ENCODE measurements around the gene ZBTB43. TPM values are rescaled to one million over a fixed set of nuclear protein-coding genes. Genes with fewer than 3 reads are reported as not detected.

ZBTB43 gene
- total RNA-seq, 2 donors from 2014 or later = 12.5 to 17.0 TPM

GRCh38 chr9:126852086-126852688 lies 47.3 kb downstream of the ZBTB43 start:
- DNase-seq (ENCODE audit: low spot score) (no peak), ATAC-seq (ENCODE audit: insufficient number of reproducible peaks, low FRiP score, low read depth) (no peak)
- Histone ChIP-seq H3K27ac (no peak overlapping the region), H3K4me1 (ENCODE audit: control insufficient read depth in 1 of 2, low read depth in 2 of 2) (no peaks in the 10 kb centered on the region), H3K27me3 (replicated peaks; ENCODE audit: insufficient read depth) (no peaks in the 10 kb centered on the region), H3K36me3 (no peaks in the 10 kb centered on the region), H3K9me3 (no peaks in the 10 kb centered on the region), H3K4me3 (no peak overlapping the region)
- no peak for TF ChIP-seq CTCF (IDR thresholded peaks at IDR 0.05)

GRCh38 chr9:126853667-126854066 lies 48.8 kb downstream of the ZBTB43 start:
- Histone ChIP-seq H3K4me1 (ENCODE audit: control insufficient read depth in 1 of 2, low read depth in 2 of 2) (peaks cover 0 to 4% of the 10 kb centered on the region in 2 donors), H3K27ac (no peak overlapping the region), H3K36me3 (no peaks in the 10 kb centered on the region), H3K9me3 (no peaks in the 10 kb centered on the region), H3K4me3 (no peak overlapping the region), H3K27me3 (replicated peaks; ENCODE audit: insufficient read depth) (no peaks in the 10 kb centered on the region)
- no peak for TF ChIP-seq CTCF (IDR thresholded peaks at IDR 0.05)
- no peak for ATAC-seq (ENCODE audit: insufficient number of reproducible peaks, low FRiP score, low read depth)
- DNase-seq (ENCODE audit: low spot score) = no peak

GRCh38 chr9:126854734-126855133 lies 49.9 kb downstream of the ZBTB43 start:
- ATAC-seq (ENCODE audit: insufficient number of reproducible peaks, low FRiP score, low read depth) (no peak), DNase-seq (ENCODE audit: low spot score) (no peak)
- no peaks in the 10 kb centered on the region for H3K9me3 ChIP-seq
- peaks cover 1 to 6% of the 10 kb centered on the region in 2 donors for H3K4me1 ChIP-seq (ENCODE audit: control insufficient read depth in 1 of 2, low read depth in 2 of 2)
- no peak overlapping the region for H3K4me3 ChIP-seq
- no peak for TF ChIP-seq CTCF (IDR thresholded peaks at IDR 0.05)
- H3K27me3 ChIP-seq (replicated peaks; ENCODE audit: insufficient read depth) = no peaks in the 10 kb centered on the region
- H3K27ac ChIP-seq = no peak overlapping the region
- H3K36me3 ChIP-seq = no peaks in the 10 kb centered on the region

- DNase-seq (ENCODE audit: low spot score) (no peak), ATAC-seq (ENCODE audit: insufficient number of reproducible peaks, low FRiP score, low read depth) (no peak)
- TF ChIP-seq CTCF (IDR thresholded peaks at IDR 0.05) = no peak
- no peaks in the 10 kb centered on the region for H3K9me3 ChIP-seq
- no peaks in the 10 kb centered on the region for H3K36me3 ChIP-seq
- H3K4me3 ChIP-seq = no peak overlapping the region
- H3K27me3 ChIP-seq (replicated peaks; ENCODE audit: insufficient read depth) = no peaks in the 10 kb centered on the region
- no peak overlapping the region for H3K27ac ChIP-seq
- H3K4me1 ChIP-seq (ENCODE audit: control insufficient read depth in 1 of 2, low read depth in 2 of 2) = peaks cover 4 to 13% of the 10 kb centered on the region in 2 donors
These were observed 51.6 kb downstream of the ZBTB43 start for GRCh38 chr9:126856326-126856877.

- Histone ChIP-seq H3K27me3 (replicated peaks; ENCODE audit: insufficient read depth) (no peaks in the 10 kb centered on the region), H3K9me3 (no peaks in the 10 kb centered on the region), H3K4me1 (ENCODE audit: control insufficient read depth in 1 of 2, low read depth in 2 of 2) (peaks cover 13 to 23% of the 10 kb centered on the region in 2 donors), H3K36me3 (no peaks in the 10 kb centered on the region), H3K4me3 (no peak overlapping the region), H3K27ac (no peak overlapping the region)
- ATAC-seq (ENCODE audit: insufficient number of reproducible peaks, low FRiP score, low read depth) (no peak), DNase-seq (ENCODE audit: low spot score) (no peak)
- no peak for TF ChIP-seq CTCF (IDR thresholded peaks at IDR 0.05)
These were observed 52.6 kb downstream of the ZBTB43 start for GRCh38 chr9:126857261-126857960.

Measured in thoracic aorta (tissue), 2 donors.